Measurements from ENCODE around the gene DLG3. TPM values are rescaled to one million over a fixed set of nuclear protein-coding genes. Genes with fewer than 3 reads are reported as not detected.
"Not testable (repeated sequence)": the region's sequence is repeated elsewhere in the genome, so short reads cannot be mapped to it uniquely, and the experiment has no call there.

Gene DLG3
- total RNA-seq, 1 experiment from 2014 or later = 48.4 TPM

- Histone ChIP-seq H3K9me2 (ENCODE audit: insufficient read depth) (no peaks in the 10 kb centered on the region), H3K27me3 (ENCODE audit: insufficient read depth, low read length) (no peaks in the 10 kb centered on the region), H4K20me1 (ENCODE audit: insufficient read depth) (no peaks in the 10 kb centered on the region), H3K27ac (ENCODE audit: low read depth, low read length) (no peak overlapping the region), H3K9ac (ENCODE audit: low read length) (no peak overlapping the region), H3K4me2 (ENCODE audit: low read length) (no peak overlapping the region), H3K4me3 (replicated peaks in 1 of 2; ENCODE audit: low read depth in 1 of 2, low read length in 2 of 2) (no peak overlapping the region), H2AFZ (ENCODE audit: low read depth, low read length, poor library complexity, severe bottlenecking) (no peak overlapping the region), H3K9me3 (ENCODE audit: control insufficient read depth in 1 of 2, insufficient read depth in 1 of 2, low read depth in 1 of 2, low read length in 2 of 2) (no peaks in the 10 kb centered on the region), H3K36me3 (ENCODE audit: control insufficient read depth in 1 of 2, insufficient read depth in 2 of 2, low read length in 2 of 2) (no peaks in the 10 kb centered on the region), H3K4me1 (ENCODE audit: control insufficient read depth in 1 of 2, insufficient read depth in 2 of 2, low read length in 2 of 2) (peaks cover 0 to 6% of the 10 kb centered on the region in 2 experiments; a peak in 1 of 4 replicates), H3K79me2 (ENCODE audit: insufficient read depth, low read length) (no peaks in the 10 kb centered on the region)
- DNase-seq (ENCODE audit: low read depth, low spot score) (no peak), ATAC-seq (no peak)
- intact Hi-C loops (cut with micrococcal nuclease) = no loop called here
- ChIA-PET POLR2A (no interaction called here), CTCF (no interaction called here), RAD21 (ENCODE audit: low non-redundant PET in 1 of 2, low total read pairs in 2 of 2, uncharacterized antibody in 2 of 2, unreplicated experiment in 2 of 2) (no interaction called here)
- TF ChIP-seq ELF1 (IDR thresholded peaks at IDR 0.05; ENCODE audit: borderline replicate concordance, low read depth) = no peak
- TF ChIP-seq POLR2A (IDR thresholded peaks at IDR 0.05; ENCODE audit: borderline replicate concordance, extremely low read depth, insufficient read depth, insufficient read length) = no peak
- no peak for TF ChIP-seq EZH2 (IDR thresholded peaks at IDR 0.05)
- TF ChIP-seq SRF (IDR thresholded peaks at IDR 0.05; ENCODE audit: low read depth) = no peak
- TF ChIP-seq JUND (IDR thresholded peaks at IDR 0.05) = no peak
- no peak for TF ChIP-seq ZBTB33 (IDR thresholded peaks at IDR 0.05; ENCODE audit: extremely low read depth, insufficient replicate concordance, low read length)
- TF ChIP-seq REST (IDR thresholded peaks at IDR 0.05; ENCODE audit: low read depth) = no peak
- BruUV-seq (replicated peaks) = no TSS peak
These were observed 64.4 kb downstream of the DLG3 start for GRCh38 chrX:70509078-70509477.

GRCh38 chrX:70515270-70515669 lies 70.6 kb downstream of the DLG3 start:
- H3K4me3 ChIP-seq (replicated peaks in 1 of 2; ENCODE audit: low read depth in 1 of 2, low read length in 2 of 2); DNase-seq (ENCODE audit: low read depth, low spot score); H3K27me3 ChIP-seq (ENCODE audit: insufficient read depth, low read length); H4K20me1 ChIP-seq (ENCODE audit: insufficient read depth); intact Hi-C loops (cut with micrococcal nuclease); H3K36me3 ChIP-seq (ENCODE audit: control insufficient read depth in 1 of 2, insufficient read depth in 2 of 2, low read length in 2 of 2); RAD21 ChIA-PET (ENCODE audit: low non-redundant PET in 1 of 2, low total read pairs in 2 of 2, uncharacterized antibody in 2 of 2, unreplicated experiment in 2 of 2); H3K4me2 ChIP-seq (ENCODE audit: low read length); H3K27ac ChIP-seq (ENCODE audit: low read depth, low read length); CTCF ChIA-PET; H3K79me2 ChIP-seq (ENCODE audit: insufficient read depth, low read length); H3K9me3 ChIP-seq (ENCODE audit: control insufficient read depth in 1 of 2, insufficient read depth in 1 of 2, low read depth in 1 of 2, low read length in 2 of 2); POLR2A ChIA-PET; H3K9me2 ChIP-seq (ENCODE audit: insufficient read depth); BruUV-seq (replicated peaks); H2AFZ ChIP-seq (ENCODE audit: low read depth, low read length, poor library complexity, severe bottlenecking); H3K9ac ChIP-seq (ENCODE audit: low read length); ATAC-seq; H3K4me1 ChIP-seq (ENCODE audit: control insufficient read depth in 1 of 2, insufficient read depth in 2 of 2, low read length in 2 of 2): not testable (repeated sequence)

- intact Hi-C loops (cut with micrococcal nuclease); H3K27me3 ChIP-seq (ENCODE audit: insufficient read depth, low read length); ATAC-seq; RAD21 ChIA-PET (ENCODE audit: low non-redundant PET in 1 of 2, low total read pairs in 2 of 2, uncharacterized antibody in 2 of 2, unreplicated experiment in 2 of 2); H3K4me2 ChIP-seq (ENCODE audit: low read length); H3K27ac ChIP-seq (ENCODE audit: low read depth, low read length); H3K9me2 ChIP-seq (ENCODE audit: insufficient read depth); H3K36me3 ChIP-seq (ENCODE audit: control insufficient read depth in 1 of 2, insufficient read depth in 2 of 2, low read length in 2 of 2); BruUV-seq (replicated peaks); H2AFZ ChIP-seq (ENCODE audit: low read depth, low read length, poor library complexity, severe bottlenecking); H3K79me2 ChIP-seq (ENCODE audit: insufficient read depth, low read length); H3K4me3 ChIP-seq (replicated peaks in 1 of 2; ENCODE audit: low read depth in 1 of 2, low read length in 2 of 2); H3K9ac ChIP-seq (ENCODE audit: low read length); H3K9me3 ChIP-seq (ENCODE audit: control insufficient read depth in 1 of 2, insufficient read depth in 1 of 2, low read depth in 1 of 2, low read length in 2 of 2); H4K20me1 ChIP-seq (ENCODE audit: insufficient read depth); DNase-seq (ENCODE audit: low read depth, low spot score); POLR2A ChIA-PET; CTCF ChIA-PET; H3K4me1 ChIP-seq (ENCODE audit: control insufficient read depth in 1 of 2, insufficient read depth in 2 of 2, low read length in 2 of 2): not testable (repeated sequence)
These were observed 71.1 kb downstream of the DLG3 start for GRCh38 chrX:70515692-70516091.
